H1 (cell line): ENCODE measurements around the gene CLIC3. TPM values are rescaled to one million over a fixed set of nuclear protein-coding genes. Genes with fewer than 3 reads are reported as not detected.

ENCODE experiments used
- CTCF ChIA-PET: fragments of 300-600 bp; sonication (Branson Sonifier 250); formaldehyde crosslinking; loops from one replicate; lab custom pipeline; 2021; ENCODE audit not compliant: partially characterized antibody; lab: Charles Lee
- POLR2A ChIA-PET: fragments of 300-600 bp; sonication (Branson Sonifier 250); formaldehyde crosslinking; loops from one replicate; lab custom pipeline; 2021; ENCODE audit warnings: inconsistent platforms; ENCODE audit not compliant: partially characterized antibody; lab: Charles Lee
- DNase-seq, 2 experiments: peaks; one replicate each; pipeline versions ENCODE4 v3.0.0 to v3.0.0-alpha.2; 2010 to 2022; ENCODE audit warnings: low spot score in 2 of 2, low read depth in 1 of 2, mixed read lengths in 1 of 2
- FAIRE-seq: peaks from 2 replicates; lab custom pipeline; 2011; peaks lifted over from hg19 to GRCh38; lab: Jason Lieb, UNC
- H2AFZ ChIP-seq: 2 replicates; pipeline ENCODE4 v1.8.1; 2012; ENCODE audit warnings: low read length, inconsistent platforms
- H2AK5ac ChIP-seq: 2 replicates; pipeline ENCODE4 v1.6.1; 2013; ENCODE audit warnings: low read depth, low read length
- H2BK120ac ChIP-seq: replicated peaks from 2 replicates; pipeline ENCODE3; 2013; ENCODE audit warnings: low read depth, low read length, inconsistent platforms
- H2BK12ac ChIP-seq: 2 replicates; pipeline ENCODE4 v1.6.1; 2013; ENCODE audit warnings: low read depth, low read length
- H2BK15ac ChIP-seq: 2 replicates; pipeline ENCODE4 v1.6.1; 2013; ENCODE audit warnings: low read length
- H2BK20ac ChIP-seq: 2 replicates; pipeline ENCODE4 v1.6.1; 2013; ENCODE audit warnings: low read length
- H2BK5ac ChIP-seq: 2 replicates; pipeline ENCODE4 v1.6.1; 2013; ENCODE audit warnings: low read depth, low read length
- H3K14ac ChIP-seq: 2 replicates; pipeline ENCODE4 v1.6.1; 2013; ENCODE audit warnings: inconsistent platforms; ENCODE audit not compliant: insufficient read length
- H3K18ac ChIP-seq: 2 replicates; pipeline ENCODE4 v1.6.1; 2013; ENCODE audit warnings: low read length; ENCODE audit errors: extremely low read depth
- H3K23ac ChIP-seq: 2 replicates; pipeline ENCODE4 v1.6.1; 2013; ENCODE audit warnings: inconsistent platforms; ENCODE audit not compliant: insufficient read length
- H3K23me2 ChIP-seq: 2 replicates; pipeline ENCODE4 v1.6.1; 2013; ENCODE audit warnings: low read depth, low read length
- H3K27ac ChIP-seq: 2 replicates; pipeline ENCODE4 v1.6.1; 2011; ENCODE audit warnings: low read depth, low read length, inconsistent platforms
- H3K27me3 ChIP-seq, 4 experiments: replicated peaks in 1 of 4; 1 replicate in 1 of 4; 2 replicates in 3 of 4; pipeline versions ENCODE4 v1.6.1 to v1.8.1; 2011 to 2013; ENCODE audit warnings: low read length in 3 of 4, mild to moderate bottlenecking in 3 of 4, inconsistent platforms in 2 of 4, mixed read lengths in 2 of 4, moderate library complexity in 1 of 4; ENCODE audit not compliant: control insufficient read depth in 3 of 4, insufficient read depth in 3 of 4; ENCODE audit errors: extremely low read depth in 1 of 4
- H3K36me3 ChIP-seq, 4 experiments: 2 replicates each; pipeline versions ENCODE4 v1.6.1 to v1.8.1; 2011 to 2013; ENCODE audit warnings: mild to moderate bottlenecking in 4 of 4, low read length in 3 of 4, moderate library complexity in 2 of 4, control low read depth in 1 of 4, inconsistent platforms in 1 of 4; ENCODE audit not compliant: insufficient read depth in 4 of 4, control insufficient read depth in 2 of 4
- H3K4ac ChIP-seq: replicated peaks from 2 replicates; pipeline ENCODE3; 2013; ENCODE audit warnings: low read length, low read depth, mixed read lengths, inconsistent platforms; ENCODE audit not compliant: insufficient read length
- H3K4me1 ChIP-seq, 4 experiments: replicated peaks in 1 of 4; 1 replicate in 1 of 4; 2 replicates in 3 of 4; pipeline versions ENCODE4 v1.6.1 to v1.8.1; 2011 to 2013; ENCODE audit warnings: low read length in 3 of 4, inconsistent platforms in 2 of 4, mixed read lengths in 1 of 4; ENCODE audit not compliant: insufficient read depth in 4 of 4, control insufficient read depth in 3 of 4
- H3K4me2 ChIP-seq, 2 experiments: 2 replicates each; pipeline versions ENCODE4 v1.6.1 to v1.8.1; 2011 to 2013; ENCODE audit warnings: low read depth in 2 of 2, low read length in 2 of 2, control low read depth in 1 of 2, inconsistent platforms in 1 of 2, mild to moderate bottlenecking in 1 of 2; ENCODE audit not compliant: insufficient read depth in 1 of 2
- H3K4me3 ChIP-seq, 4 experiments: fragments of 200-600, 300-600 bp in 1 of 4; sonication (generic), shearing (Covaris generic), sonication (Bioruptor Twin) in 1 of 4; 2 replicates each; pipeline versions ENCODE4 v1.5.1 to v1.8.1; 2011 to 2016; ENCODE audit warnings: low read length in 4 of 4, low read depth in 3 of 4, control low read depth in 2 of 4, inconsistent platforms in 2 of 4, mild to moderate bottlenecking in 2 of 4, mixed read lengths in 1 of 4, moderate library complexity in 1 of 4; ENCODE audit not compliant: insufficient read depth in 2 of 4; ENCODE audit errors: extremely low read depth in 1 of 4
- H3K56ac ChIP-seq: replicated peaks from 2 replicates; pipeline ENCODE3; 2013; ENCODE audit warnings: low read depth, mild to moderate bottlenecking, mixed read lengths, low read length, inconsistent platforms; ENCODE audit not compliant: insufficient read length
- H3K79me1 ChIP-seq: 2 replicates; pipeline ENCODE4 v1.6.1; 2013; ENCODE audit warnings: low read depth, low read length, control low read depth
- H3K79me2 ChIP-seq, 2 experiments: 2 replicates each; pipeline versions ENCODE4 v1.6.1 to v1.8.1; 2012 to 2013; ENCODE audit warnings: low read length in 2 of 2, mild to moderate bottlenecking in 2 of 2, inconsistent platforms in 1 of 2; ENCODE audit not compliant: insufficient read depth in 2 of 2, control insufficient read depth in 1 of 2
- H3K9ac ChIP-seq, 4 experiments: replicated peaks in 1 of 4; 1 replicate in 1 of 4; 2 replicates in 3 of 4; pipeline versions ENCODE4 v1.6.1 to v1.8.1; 2011 to 2013; ENCODE audit warnings: low read depth in 3 of 4, low read length in 3 of 4, control low read depth in 2 of 4, mild to moderate bottlenecking in 2 of 4, moderate library complexity in 2 of 4, inconsistent platforms in 1 of 4; ENCODE audit errors: extremely low read depth in 1 of 4
- H3K9me3 ChIP-seq, 2 experiments: 2 replicates each; pipeline versions ENCODE4 v1.6.1 to v1.8.1; 2012 to 2013; ENCODE audit warnings: mild to moderate bottlenecking in 2 of 2, moderate library complexity in 2 of 2, control low read depth in 1 of 2, inconsistent platforms in 1 of 2, low read depth in 1 of 2, low read length in 1 of 2, mixed read lengths in 1 of 2; ENCODE audit not compliant: insufficient read depth in 2 of 2
- H4K20me1 ChIP-seq, 2 experiments: replicated peaks in 1 of 2; 2 replicates each; pipeline versions ENCODE3 to v1.8.1; 2011 to 2013; ENCODE audit warnings: inconsistent platforms in 2 of 2, low read length in 2 of 2, mild to moderate bottlenecking in 1 of 2; ENCODE audit not compliant: insufficient read depth in 2 of 2, control insufficient read depth in 1 of 2
- H4K5ac ChIP-seq: 2 replicates; pipeline ENCODE4 v1.6.1; 2013; ENCODE audit warnings: low read length, low read depth, mixed read lengths, inconsistent platforms; ENCODE audit not compliant: insufficient read length
- H4K8ac ChIP-seq: 2 replicates; pipeline ENCODE4 v1.8.0; 2013; ENCODE audit warnings: mild to moderate bottlenecking, moderate library complexity, low read length, inconsistent platforms; ENCODE audit not compliant: insufficient read depth; ENCODE audit errors: extremely low read depth
- H4K91ac ChIP-seq: replicated peaks from 2 replicates; pipeline ENCODE3; 2013; ENCODE audit warnings: low read length, mixed read lengths, inconsistent platforms; ENCODE audit not compliant: insufficient read length
- ASH2L ChIP-seq: fragments of 200-600, 300-600 bp; sonication (generic); IDR thresholded peaks from one replicate; pipeline ENCODE4 v1.7.1; 2017; ENCODE audit warnings: low read length
- BRCA1 ChIP-seq: IDR thresholded peaks from 2 replicates; pipeline ENCODE4 v1.6.1; 2012; ENCODE audit warnings: low read depth, low read length, improper control_type of control experiment
- FOSL1 ChIP-seq: IDR thresholded peaks from 2 replicates; pipeline ENCODE4 v1.6.1; 2011; ENCODE audit warnings: mild to moderate bottlenecking, low read depth, low read length, moderate library complexity; ENCODE audit not compliant: insufficient read depth
- MAFK ChIP-seq: IDR thresholded peaks from 2 replicates; pipeline ENCODE4 v1.6.1; 2012; ENCODE audit warnings: low read depth, mild to moderate bottlenecking, improper control_type of control experiment, low read length
- NRF1 ChIP-seq: IDR thresholded peaks from 2 replicates; pipeline ENCODE4 v1.6.1; 2011; ENCODE audit warnings: mild to moderate bottlenecking, low read depth, low read length, improper control_type of control experiment
- POLR2A ChIP-seq, 2 experiments: IDR thresholded peaks; 1 replicate in 1 of 2; 2 replicates in 1 of 2; pipeline ENCODE4 v1.6.1; 2011; ENCODE audit warnings: low read depth in 2 of 2, low read length in 2 of 2, mild to moderate bottlenecking in 2 of 2; ENCODE audit errors: control extremely low read depth in 1 of 2
- SAP30 ChIP-seq: fragments of 300-600 bp; sonication (generic); IDR thresholded peaks from 2 replicates; pipeline ENCODE4 v1.7.1; 2012; ENCODE audit warnings: low read length, moderate library complexity, mild to moderate bottlenecking, inconsistent platforms; ENCODE audit not compliant: insufficient read depth, insufficient replicate concordance
- SUZ12 ChIP-seq: fragments of 200-600 bp; sonication (generic); IDR thresholded peaks from 2 replicates; pipeline ENCODE4 v1.6.1; 2012; ENCODE audit warnings: mild to moderate bottlenecking, inconsistent platforms, low read length, moderate library complexity, mixed read lengths
- TEAD4 ChIP-seq: IDR thresholded peaks from 2 replicates; pipeline ENCODE4 v1.6.1; 2012; ENCODE audit warnings: low read depth, low read length, inconsistent platforms, mixed read lengths
- YY1 ChIP-seq: IDR thresholded peaks from 2 replicates; pipeline ENCODE4 v1.6.1; 2011; ENCODE audit warnings: low read depth, mild to moderate bottlenecking, low read length
- ZNF274 ChIP-seq: IDR thresholded peaks from 2 replicates; pipeline ENCODE4 v1.7.0; 2012; ENCODE audit warnings: low read length, borderline replicate concordance; ENCODE audit errors: extremely low read depth
- WGBS, 2 experiments: shearing (Covaris generic) in 1 of 2; methylation state at CpG; one replicate each; pipeline versions ENCODE4 v1.1.6 to v1.1.7; 2013 to 2015; ENCODE audit warnings: low lambda C conversion rate in 2 of 2, mixed read lengths in 2 of 2, inconsistent platforms in 1 of 2, low coverage in 1 of 2, missing lambda C conversion rate in 1 of 2; ENCODE audit not compliant: insufficient replicate concordance in 2 of 2, insufficient coverage in 1 of 2, insufficient read length in 1 of 2; ENCODE audit errors: extremely low coverage in 1 of 2, missing lambda C conversion rate in 1 of 2; 5-methylcytosine and 5-hydroxymethylcytosine counted together
- polyA plus RNA-seq, 7 experiments: library from polyadenylated mRNA; depleted of rRNA in 3 of 7; stranded (reverse) in 5 of 7; unstranded in 2 of 7; fragments of >200 nt in 5 of 7; fragments of 200-250 nt in 2 of 7; gene quantifications; 1 replicate in 5 of 7; 2 replicates in 1 of 7; 4 replicates in 1 of 7; pipeline versions ENCODE4 v1.2.1 to v1.2.3, GENCODE V29; 2011 to 2013; ENCODE audit warnings: missing spikeins in 2 of 7, mixed read lengths in 2 of 7
- total RNA-seq: library from RNA; stranded (reverse); fragmentation: NEBNext Ultra II Directional; extraction: Animal tissue kit (Norgen Biotek cat#: 25700); gene quantifications from 2 replicates; pipeline ENCODE4 v1.2.1, GENCODE V29; 2021
- TF ChIP-seq, protein P1 (sequence below), 3 experiments: IDR thresholded peaks; 1 replicate in 2 of 3; 2 replicates in 1 of 3; pipeline versions ENCODE4 v1.5.1 to v1.6.1; 2011; ENCODE audit warnings: low read length in 3 of 3, mild to moderate bottlenecking in 3 of 3, inconsistent platforms in 2 of 3, low read depth in 1 of 3, moderate library complexity in 1 of 3; ENCODE audit not compliant: insufficient read depth in 1 of 3; ENCODE audit errors: control extremely low read depth in 1 of 3

The CLIC3 gene
- total and polyA plus RNA-seq, 2 of the 8 experiments (the other 6 are each of a cell fraction or from before 2014, with no cell fraction given) = 0.12 TPM; not detected in 1

DNA sequence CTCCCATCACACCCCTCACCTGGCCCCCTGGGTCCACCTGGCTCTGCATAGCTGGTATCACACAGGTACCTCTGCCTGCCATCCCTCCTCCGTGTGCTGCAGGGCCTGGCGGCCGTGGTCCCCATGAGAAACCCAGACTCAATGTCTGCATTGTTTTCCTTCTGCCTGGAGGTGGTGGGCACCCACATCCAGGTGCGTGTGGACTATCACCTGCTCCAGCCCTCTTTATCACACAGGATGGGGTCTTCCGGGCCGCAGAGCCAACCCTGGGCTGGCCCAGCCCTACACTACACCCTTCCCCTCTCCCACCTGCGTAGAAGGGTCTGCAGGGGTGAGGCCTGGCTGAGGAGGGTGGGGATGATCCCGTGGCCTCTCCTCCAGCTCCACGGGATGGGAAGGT is 42.5 kb upstream of the CLIC3 start:
- no peak overlapping the region for H3K23ac ChIP-seq
- no peak for FAIRE-seq
- TF ChIP-seq ASH2L (no peak), MAFK (no peak), TEAD4 (no peak), SAP30 (no peak), NRF1 (no peak), YY1 (no peak), FOSL1 (no peak), POLR2A (IDR thresholded peaks at IDR 0.05; ENCODE audit: control extremely low read depth in 1 of 2, low read depth in 2 of 2, low read length in 2 of 2) (no peak), ZNF274 (no peak), SUZ12 (no peak), BRCA1 (no peak)
- TF ChIP-seq, protein P1, sequence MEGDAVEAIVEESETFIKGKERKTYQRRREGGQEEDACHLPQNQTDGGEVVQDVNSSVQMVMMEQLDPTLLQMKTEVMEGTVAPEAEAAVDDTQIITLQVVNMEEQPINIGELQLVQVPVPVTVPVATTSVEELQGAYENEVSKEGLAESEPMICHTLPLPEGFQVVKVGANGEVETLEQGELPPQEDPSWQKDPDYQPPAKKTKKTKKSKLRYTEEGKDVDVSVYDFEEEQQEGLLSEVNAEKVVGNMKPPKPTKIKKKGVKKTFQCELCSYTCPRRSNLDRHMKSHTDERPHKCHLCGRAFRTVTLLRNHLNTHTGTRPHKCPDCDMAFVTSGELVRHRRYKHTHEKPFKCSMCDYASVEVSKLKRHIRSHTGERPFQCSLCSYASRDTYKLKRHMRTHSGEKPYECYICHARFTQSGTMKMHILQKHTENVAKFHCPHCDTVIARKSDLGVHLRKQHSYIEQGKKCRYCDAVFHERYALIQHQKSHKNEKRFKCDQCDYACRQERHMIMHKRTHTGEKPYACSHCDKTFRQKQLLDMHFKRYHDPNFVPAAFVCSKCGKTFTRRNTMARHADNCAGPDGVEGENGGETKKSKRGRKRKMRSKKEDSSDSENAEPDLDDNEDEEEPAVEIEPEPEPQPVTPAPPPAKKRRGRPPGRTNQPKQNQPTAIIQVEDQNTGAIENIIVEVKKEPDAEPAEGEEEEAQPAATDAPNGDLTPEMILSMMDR (IDR thresholded peaks at IDR 0.05; ENCODE audit: control extremely low read depth in 1 of 3, insufficient read depth in 1 of 3, low read depth in 1 of 3, low read length in 3 of 3) = no peak

More for the DNA sequence above, 42.5 kb upstream of the CLIC3 start:
- 83% methylated on average over 9 of the region's 9 CpGs; no CpG with 5 or more reads in 1 of the 2 experiments for WGBS, 2 experiments
- no peak overlapping the region for H3K27ac ChIP-seq
- no peak overlapping the region for H4K91ac ChIP-seq
- H2BK5ac ChIP-seq = no peak overlapping the region
- no peak overlapping the region for H2AK5ac ChIP-seq
- H3K9me3 ChIP-seq = no peaks in the 10 kb centered on the region
- no peak overlapping the region for H3K4me3 ChIP-seq
- no peak overlapping the region for H2AFZ ChIP-seq
- no peaks in the 10 kb centered on the region; a peak in 3 of 7 replicates for H3K27me3 ChIP-seq
- CTCF ChIA-PET = interaction anchor here (0.6 to 2.1 kb wide), 9 partner anchors 10 to 110 kb away, joined by 3 to 14 read pairs (median 3); partner anchors contain the start of gene ABCA2
- H4K20me1 ChIP-seq = peaks cover 2 to 9% of the 10 kb centered on the region in 2 experiments
- H3K18ac ChIP-seq = no peak overlapping the region
- no peak overlapping the region for H2BK120ac ChIP-seq
- DNase-seq = no peak
- H2BK15ac ChIP-seq = no peak overlapping the region
- H4K5ac ChIP-seq = no peak overlapping the region
- H2BK20ac ChIP-seq = no peak overlapping the region
- H3K79me2 ChIP-seq = peaks cover 0 to 3% of the 10 kb centered on the region in 2 experiments; a peak in 1 of 4 replicates
- H3K36me3 ChIP-seq = peaks cover 0 to 3% (median 0%) of the 10 kb centered on the region in 4 experiments; a peak in 1 of 8 replicates
- no peaks in the 10 kb centered on the region for H3K23me2 ChIP-seq
- H3K4me2 ChIP-seq = no peak overlapping the region
- H3K56ac ChIP-seq = no peak overlapping the region
- no peak overlapping the region for H3K14ac ChIP-seq
- no peak overlapping the region for H2BK12ac ChIP-seq
- H3K4ac ChIP-seq = no peak overlapping the region
- POLR2A ChIA-PET = no interaction called here
- no peak overlapping the region for H3K9ac ChIP-seq
- H3K79me1 ChIP-seq = peaks cover under 1% of the 10 kb centered on the region
- no peak overlapping the region for H4K8ac ChIP-seq
- peaks cover 0 to 2% (median 0%) of the 10 kb centered on the region in 4 experiments; a peak in 4 of 7 replicates for H3K4me1 ChIP-seq
